GM12875 (cell line): ENCODE measurements around the gene FOSL2.

Experiments
- H3K4me3 ChIP-seq: one replicate; pipeline ENCODE4 v1.5.1; 2011; ENCODE audit warnings: low read depth, low read length, control low read depth
- TF ChIP-seq, protein P1 (sequence below): IDR thresholded peaks from 2 replicates; pipeline ENCODE4 v1.5.1; 2011; ENCODE audit warnings: low read depth, mild to moderate bottlenecking, control low read depth, inconsistent platforms, low read length, moderate library complexity, borderline replicate concordance; ENCODE audit not compliant: insufficient read depth

FOSL2 gene

DNA sequence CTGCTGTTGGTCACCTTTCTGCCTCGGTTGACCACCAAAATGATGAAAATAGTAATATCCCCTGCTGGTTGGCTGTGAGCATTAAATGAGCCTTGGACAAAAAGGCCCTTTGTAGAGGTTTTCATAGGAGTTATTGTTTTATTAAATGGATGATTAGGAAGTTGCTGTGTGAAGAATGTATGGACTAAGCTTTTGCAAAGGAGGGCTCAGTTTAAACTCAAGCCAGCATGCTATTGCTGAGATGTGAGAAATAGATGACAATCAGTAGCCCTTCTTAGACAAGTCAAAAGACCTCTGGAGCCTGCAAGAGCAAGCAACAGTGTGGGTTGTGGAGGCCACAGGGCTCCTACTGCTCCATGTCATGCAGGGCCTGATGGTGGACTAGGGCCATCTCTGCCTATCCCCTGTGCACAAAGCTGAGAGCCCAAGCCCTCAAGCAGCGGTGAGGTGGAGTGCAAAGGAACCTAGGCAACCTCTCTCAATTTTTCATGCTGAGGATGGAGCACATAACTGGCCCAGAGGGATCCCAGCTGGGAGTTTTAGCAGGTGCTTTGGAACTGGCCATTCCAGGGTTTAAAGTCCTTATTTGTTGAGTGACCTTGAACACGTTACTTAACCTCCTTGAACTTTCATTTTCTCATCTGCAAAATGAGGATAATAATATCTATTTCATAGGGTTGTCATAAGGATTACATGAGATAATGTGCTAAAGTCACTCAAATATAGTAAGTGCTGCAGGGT is 37.1 kb downstream of the FOSL2 start:
- H3K4me3 ChIP-seq: no peak overlapping the region
- TF ChIP-seq, protein P1, sequence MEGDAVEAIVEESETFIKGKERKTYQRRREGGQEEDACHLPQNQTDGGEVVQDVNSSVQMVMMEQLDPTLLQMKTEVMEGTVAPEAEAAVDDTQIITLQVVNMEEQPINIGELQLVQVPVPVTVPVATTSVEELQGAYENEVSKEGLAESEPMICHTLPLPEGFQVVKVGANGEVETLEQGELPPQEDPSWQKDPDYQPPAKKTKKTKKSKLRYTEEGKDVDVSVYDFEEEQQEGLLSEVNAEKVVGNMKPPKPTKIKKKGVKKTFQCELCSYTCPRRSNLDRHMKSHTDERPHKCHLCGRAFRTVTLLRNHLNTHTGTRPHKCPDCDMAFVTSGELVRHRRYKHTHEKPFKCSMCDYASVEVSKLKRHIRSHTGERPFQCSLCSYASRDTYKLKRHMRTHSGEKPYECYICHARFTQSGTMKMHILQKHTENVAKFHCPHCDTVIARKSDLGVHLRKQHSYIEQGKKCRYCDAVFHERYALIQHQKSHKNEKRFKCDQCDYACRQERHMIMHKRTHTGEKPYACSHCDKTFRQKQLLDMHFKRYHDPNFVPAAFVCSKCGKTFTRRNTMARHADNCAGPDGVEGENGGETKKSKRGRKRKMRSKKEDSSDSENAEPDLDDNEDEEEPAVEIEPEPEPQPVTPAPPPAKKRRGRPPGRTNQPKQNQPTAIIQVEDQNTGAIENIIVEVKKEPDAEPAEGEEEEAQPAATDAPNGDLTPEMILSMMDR: no peak

DNA sequence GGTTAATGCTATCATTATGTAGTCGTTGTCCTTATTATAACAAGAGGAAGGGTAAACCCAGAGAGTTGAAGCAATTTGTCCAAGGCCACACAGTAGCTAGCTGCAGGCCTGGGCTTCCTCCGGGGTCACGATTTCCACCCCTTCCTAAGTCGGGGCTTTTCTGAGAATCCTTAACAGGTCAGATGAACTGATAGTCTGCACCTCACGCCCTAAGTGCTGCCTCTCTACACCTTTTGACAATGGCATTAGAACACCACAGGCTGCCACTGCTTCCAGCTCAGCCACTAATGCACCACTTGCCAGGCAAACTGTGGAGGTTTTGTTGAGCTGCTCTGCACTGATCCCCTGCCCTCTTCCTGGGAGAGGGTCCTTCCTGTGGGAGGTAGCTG is 37.7 kb downstream of the FOSL2 start:
- TF ChIP-seq, protein P1: no peak
- no peak overlapping the region for H3K4me3 ChIP-seq

DNA sequence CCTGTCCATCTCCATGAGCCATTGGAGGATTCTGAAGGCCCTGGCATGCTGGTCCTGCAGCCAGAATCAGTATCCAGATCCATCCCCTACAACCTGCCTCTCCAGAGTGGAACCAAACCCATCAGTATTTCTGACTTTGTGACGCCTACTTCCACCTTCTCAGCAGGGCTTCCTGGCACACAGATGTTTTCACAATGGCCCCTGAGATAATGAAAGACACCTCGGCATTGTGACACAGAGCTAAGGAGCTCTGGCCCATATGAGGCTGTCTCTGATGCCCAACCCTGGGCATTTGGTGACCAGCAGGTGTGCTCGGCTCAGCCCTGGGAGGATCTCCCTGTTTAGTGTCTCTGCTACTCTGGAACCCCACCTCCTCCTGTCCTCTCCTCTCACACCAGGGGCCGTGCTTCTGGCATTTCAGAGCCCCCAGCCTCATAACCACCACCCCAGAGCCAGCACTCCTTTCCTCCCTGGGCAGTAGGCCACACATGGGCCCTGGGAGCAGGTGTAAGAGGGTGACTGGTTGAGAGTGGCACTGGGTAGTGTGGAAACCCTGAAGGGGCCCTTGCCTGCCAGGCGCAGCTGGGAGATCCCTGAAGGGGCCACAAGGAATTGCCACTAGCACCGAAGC is 38.2 kb downstream of the FOSL2 start:
- TF ChIP-seq, protein P1: no peak
- H3K4me3 ChIP-seq: no peak overlapping the region

DNA sequence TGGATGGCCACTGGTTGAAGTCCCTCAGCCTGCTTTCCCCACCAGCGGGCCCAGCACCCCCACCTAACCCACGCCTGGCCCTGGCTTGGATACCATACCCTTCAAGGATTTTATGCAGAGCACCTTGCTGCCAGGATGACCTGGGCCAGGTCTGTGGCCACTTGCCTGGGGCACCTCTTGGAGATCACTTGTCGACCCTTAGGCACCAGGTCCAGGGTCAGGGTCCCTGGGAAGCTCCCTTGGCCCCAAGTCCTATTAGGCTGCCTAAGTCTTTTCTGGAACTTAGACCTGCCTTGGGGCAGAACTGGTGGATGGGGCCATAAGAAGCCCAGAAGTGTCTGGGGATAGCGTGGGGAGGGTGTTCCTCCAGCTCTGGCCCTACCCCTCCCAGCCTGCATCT is 39.1 kb downstream of the FOSL2 start:
- TF ChIP-seq, protein P1: no peak
- no peak overlapping the region for H3K4me3 ChIP-seq

DNA sequence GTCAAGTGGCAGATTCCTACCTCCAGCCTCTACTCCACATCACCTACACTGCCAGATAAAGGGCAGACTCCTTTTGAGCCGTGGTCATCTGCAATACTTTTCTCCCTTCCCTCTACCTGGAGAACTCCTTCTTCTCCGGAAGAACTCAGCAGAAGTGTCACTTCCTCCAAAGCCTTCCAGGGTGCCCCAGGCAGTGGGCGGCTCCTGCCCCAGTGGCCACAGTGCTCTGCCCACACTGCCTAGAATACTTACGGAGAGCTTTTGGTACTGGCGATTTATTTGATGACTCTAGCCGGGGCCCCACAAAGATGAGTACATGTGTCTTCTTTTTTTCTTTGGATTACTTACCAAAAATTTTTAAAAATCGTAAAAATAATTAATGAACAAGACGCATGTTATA is 39.7 kb downstream of the FOSL2 start:
- H3K4me3 ChIP-seq: no peak overlapping the region

DNA sequence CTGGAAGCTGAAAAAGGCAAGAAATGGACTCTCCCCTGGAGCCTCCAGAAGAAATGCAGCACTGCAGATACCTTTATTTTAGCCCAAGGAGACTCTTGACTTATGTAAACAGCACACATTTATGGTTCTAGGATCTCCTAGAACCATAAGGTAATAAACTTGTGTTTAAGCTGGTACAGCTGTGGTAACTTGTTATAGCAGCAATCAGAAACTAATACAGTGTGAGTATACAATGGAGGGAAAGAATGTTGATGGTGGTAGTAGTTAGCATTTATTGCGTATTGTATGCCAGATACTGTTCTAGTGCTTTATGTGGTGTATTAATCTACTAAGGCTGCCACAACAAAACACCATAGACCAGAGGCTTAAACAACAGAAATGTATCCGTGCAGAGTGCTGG is 40.6 kb downstream of the FOSL2 start:
- H3K4me3 ChIP-seq: no peak overlapping the region
- TF ChIP-seq, protein P1: no peak

More for the DNA sequence above, 39.7 kb downstream of the FOSL2 start:
- TF ChIP-seq, protein P1: no peak
